GM19468 (cell line): ENCODE data around the gene OR10AD1.
A peak's percentile ranks its signal among the peaks of the same experiment; 100 is the strongest.
"Not testable (repeated sequence)": the region's sequence is repeated elsewhere in the genome, so short reads cannot be mapped to it uniquely, and the experiment has no call there.

Source experiments
- ATAC-seq: cut with Tn5 transposase; IDR thresholded peaks from one replicate; pipeline ENCODE4 v1.9.1; 2021; ENCODE audit warnings: mild to moderate bottlenecking, moderate library complexity, moderate number of reproducible peaks; ENCODE audit not compliant: unreplicated experiment; ENCODE audit errors: extremely low read depth

Gene OR10AD1

DNA sequence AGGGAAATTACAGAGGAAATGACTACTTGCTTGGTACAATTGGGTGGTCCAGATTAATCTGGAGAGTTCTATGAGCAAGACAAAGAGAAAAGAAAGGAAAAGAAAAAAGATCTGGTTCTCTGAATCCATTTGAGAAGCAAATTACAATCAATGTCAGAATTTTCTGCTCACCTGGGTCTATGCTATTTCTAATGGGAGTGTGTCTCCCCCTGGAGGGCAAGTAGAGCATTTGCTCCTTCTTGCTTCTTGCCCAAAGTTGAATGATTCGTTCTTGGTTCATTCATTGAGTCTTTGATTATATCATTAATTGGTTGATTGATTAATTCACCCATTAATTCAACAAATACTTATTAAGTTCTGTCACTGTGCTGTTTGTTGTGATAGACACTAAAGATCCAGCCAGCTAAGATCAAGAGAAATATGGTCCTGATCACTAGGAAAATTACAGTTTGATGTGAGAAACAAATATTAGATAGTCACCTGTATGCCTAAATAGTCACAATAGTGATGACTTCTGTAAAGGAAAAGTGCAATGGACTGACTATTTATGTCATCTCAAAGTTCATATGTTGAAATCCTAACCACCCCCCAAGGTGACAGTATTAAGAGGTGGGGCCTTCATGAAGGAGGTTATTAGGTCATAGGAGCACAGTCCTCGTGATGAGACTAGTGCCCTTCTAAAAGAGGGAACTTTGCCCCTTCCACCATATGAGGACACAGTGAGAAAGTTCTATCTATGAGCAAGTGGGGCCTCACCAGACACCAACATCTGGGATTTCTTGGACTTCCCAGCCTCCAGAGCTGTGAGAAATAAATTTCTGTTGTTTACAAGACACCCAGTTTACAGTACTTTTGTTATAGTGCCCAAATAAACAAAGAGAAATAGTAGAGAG is 37.8 kb downstream of the OR10AD1 start:
- no peak for ATAC-seq

DNA sequence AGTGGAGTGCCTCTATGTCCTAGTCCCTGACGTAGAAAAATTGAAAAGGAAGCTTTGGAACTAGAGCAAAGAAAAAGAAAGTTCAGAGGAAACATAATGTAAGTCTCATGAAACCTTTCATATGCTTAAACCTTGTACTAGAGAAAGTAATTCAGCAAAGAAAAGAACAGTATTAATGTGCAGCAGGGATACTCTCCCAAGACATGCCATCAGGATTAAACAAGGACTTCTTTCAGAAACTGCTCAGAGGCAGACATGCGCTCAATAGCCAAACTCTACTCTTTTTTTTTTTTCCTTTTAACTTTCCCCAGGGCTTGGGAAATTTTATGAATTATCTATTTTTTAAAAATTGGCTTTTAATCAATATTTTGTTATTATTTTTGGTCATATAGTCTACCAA is 38.6 kb downstream of the OR10AD1 start:
- ATAC-seq, result no peak

DNA sequence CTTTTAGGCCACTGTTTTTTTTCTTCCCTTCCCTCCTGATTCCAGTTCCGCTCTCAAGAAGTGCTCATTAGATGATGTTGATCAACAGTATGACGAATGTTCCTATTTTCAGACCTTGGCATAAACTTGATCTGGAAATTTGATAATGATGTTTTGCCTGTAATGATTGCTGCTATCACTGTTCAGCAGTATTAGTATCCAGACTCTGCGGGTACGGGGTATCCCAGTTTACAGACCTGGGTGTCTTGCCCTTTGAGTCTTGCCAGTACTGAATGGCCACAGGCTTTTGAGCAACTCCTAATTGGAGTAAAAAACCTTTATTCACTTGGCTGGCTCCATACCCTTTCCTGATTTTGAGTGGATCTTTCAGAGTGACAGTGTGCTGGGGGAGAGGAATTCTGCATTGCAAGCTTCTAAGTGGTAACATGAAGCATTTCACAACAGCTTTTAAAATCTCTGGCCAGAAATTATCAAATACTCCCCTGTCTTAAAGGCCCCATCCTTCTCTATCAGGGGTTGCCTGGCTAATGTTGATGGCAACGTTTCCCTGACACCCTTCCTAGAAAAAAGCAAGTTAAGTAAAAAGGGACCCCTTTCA is 39.8 kb downstream of the OR10AD1 start:
- ATAC-seq, result no peak

DNA sequence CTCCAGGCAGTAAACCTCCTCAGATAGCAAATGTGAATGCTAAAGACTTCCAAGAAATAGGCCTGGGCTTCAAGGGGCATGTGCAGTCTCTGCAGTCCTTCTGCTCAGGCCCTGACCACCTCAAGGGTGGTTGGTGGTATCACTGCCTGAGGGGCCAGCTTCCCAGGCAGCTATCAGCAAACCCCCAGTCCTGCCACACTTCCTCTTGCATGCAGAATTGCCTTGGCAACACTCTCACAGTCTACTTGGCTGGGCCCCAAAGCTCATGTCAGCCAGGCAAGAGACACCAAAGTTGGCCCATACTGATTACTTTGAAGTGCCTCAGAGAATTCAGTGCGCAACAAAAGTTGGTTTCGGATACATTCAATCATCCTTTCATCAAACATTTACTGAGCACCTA is 42.3 kb downstream of the OR10AD1 start:
- ATAC-seq, result no peak

- no peak for ATAC-seq
These were observed 43.0 kb downstream of the OR10AD1 start for GRCh38 chr12:48160046-48160445.

DNA sequence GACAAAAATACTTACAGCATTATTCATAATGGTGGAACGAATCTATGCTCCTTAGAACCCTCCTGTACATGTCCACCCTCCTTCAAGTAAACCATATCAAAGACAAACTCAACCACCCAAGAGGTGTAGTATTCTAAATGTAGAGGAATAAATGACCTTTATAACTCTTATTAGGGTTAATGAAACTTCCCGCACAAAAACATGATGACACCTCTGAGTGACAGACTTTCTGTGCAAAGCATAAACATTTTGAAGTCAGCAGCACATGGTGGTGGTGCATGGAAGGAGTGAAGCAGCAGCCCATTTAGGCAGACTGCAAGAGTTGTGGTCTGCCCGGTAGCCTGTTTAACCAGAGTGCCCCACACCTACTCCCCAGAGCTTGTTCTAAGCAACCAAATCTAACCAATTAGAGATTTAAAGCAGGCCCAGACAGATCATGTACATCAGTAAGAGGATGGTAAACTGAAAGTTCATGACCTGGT is 45.2 kb downstream of the OR10AD1 start:
- ATAC-seq, result no peak

- peak; percentile 83 for ATAC-seq
These were observed 45.8 kb downstream of the OR10AD1 start, which contains the start of gene ASB8 for GRCh38 chr12:48157018-48157888. Gene ASB8 (minus strand): TSS chr12:48157515. CDS start chr12:48153496, 4,019 bp downstream.

- ATAC-seq, result no peak
These were observed 46.5 kb downstream of the OR10AD1 start for GRCh38 chr12:48156652-48157017.

- not testable (repeated sequence) for ATAC-seq
These were observed 47.3 kb downstream of the OR10AD1 start for GRCh38 chr12:48155786-48156185.
